IgD-negative memory B cell (primary cell): Measurements from ENCODE around the gene MCRIP2. TPM values are rescaled to one million over a fixed set of nuclear protein-coding genes. Genes with fewer than 3 reads are reported as not detected.
"Not testable (repeated sequence)": the region's sequence is repeated elsewhere in the genome, so short reads cannot be mapped to it uniquely, and the experiment has no call there.

Source experiments
- H3K27ac Mint-ChIP-seq, 3 donors: one replicate each; pipeline ENCODE4 v1.8.0; 2020 to 2022; ENCODE audit warnings: mild to moderate bottlenecking in 3 of 3, mixed read lengths in 3 of 3, moderate library complexity in 1 of 3
- H3K27me3 Mint-ChIP-seq: one replicate; pipeline ENCODE4 v1.8.0; 2021; ENCODE audit warnings: mixed read lengths
- H3K36me3 Mint-ChIP-seq: one replicate; pipeline ENCODE4 v1.8.0; 2020; ENCODE audit warnings: mild to moderate bottlenecking, mixed read lengths
- H3K4me1 Mint-ChIP-seq, 3 donors: one replicate each; pipeline ENCODE4 v1.8.0; 2020 to 2022; ENCODE audit warnings: mixed read lengths in 3 of 3, mild to moderate bottlenecking in 1 of 3
- H3K4me3 Mint-ChIP-seq, 4 donors: one replicate each; pipeline ENCODE4 v1.8.0; 2020 to 2022; ENCODE audit warnings: mild to moderate bottlenecking in 4 of 4, mixed read lengths in 4 of 4, moderate library complexity in 3 of 4
- H3K9me3 Mint-ChIP-seq, 3 donors: one replicate each; pipeline ENCODE4 v1.8.0; 2020 to 2021; ENCODE audit warnings: mixed read lengths in 3 of 3, mild to moderate bottlenecking in 1 of 3
- polyA plus RNA-seq: library from polyadenylated mRNA; unstranded; fragments of 300-500 nt; fragmentation: Illumina TruSeq; gene quantifications from one replicate; pipeline ENCODE4 v1.2.3, GENCODE V29; 2021

The MCRIP2 gene
- 52.8 TPM for polyA plus RNA-seq

DNA sequence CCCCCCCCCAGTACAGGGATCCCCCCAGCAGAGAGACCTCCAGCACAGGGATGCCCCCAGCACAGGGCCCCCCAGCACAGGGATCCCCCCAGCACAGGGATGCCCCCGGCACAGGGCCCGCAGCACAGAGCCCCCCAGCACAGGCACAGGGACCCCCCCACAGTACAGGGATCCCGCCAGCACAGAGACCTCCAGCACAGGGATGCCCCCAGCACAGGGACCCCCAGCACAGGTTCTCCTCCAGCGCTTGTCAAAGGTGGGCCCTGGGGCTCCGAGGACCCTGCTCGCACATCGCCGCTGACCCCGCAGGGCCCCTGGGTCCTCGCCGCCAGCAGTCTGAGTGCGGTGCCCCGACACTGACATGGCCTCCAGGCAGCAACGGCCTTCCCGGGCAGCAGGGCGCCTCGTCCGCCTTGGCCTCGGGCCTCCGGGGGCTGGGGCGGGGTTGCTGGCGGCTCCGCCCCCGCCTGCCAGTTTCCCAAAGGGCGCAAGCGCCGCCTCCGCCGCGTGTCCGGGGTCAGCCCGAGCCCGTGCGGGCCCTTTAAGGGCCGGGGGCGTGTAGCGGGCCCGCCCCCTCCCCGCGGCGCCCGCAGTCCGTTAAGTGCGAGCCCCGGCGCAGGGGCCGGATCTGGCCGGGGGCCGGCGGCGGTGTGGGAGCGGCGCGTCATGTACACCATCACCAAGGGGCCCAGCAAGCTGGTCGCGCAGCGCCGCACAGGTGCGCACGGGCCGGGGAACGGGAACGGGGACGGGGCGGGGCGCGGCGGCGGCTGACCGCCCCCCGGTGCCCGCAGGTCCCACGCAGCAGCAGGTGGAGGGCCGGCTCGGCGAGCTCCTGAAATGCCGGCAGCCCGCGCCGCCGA, at the start of gene MCRIP2:
Gene MCRIP2 (plus strand): TSS at position 503 of the 863 bp plus-strand sequence. CDS start 164 bp downstream, at position 667.
- Mint-ChIP-seq H3K9me3 (peaks cover 0 to 2% (median 0%) of the 10 kb centered on the region in 3 donors), H3K4me1 (peaks cover 10 to 22% (median 19%) of the 10 kb centered on the region in 3 donors), H3K27me3 (peaks cover 3% of the 10 kb centered on the region), H3K36me3 (no peaks in the 10 kb centered on the region), H3K27ac (peak within 1 kb of the TSS; percentile 16 to 80 (median 53)), H3K4me3 (peak within 1 kb of the TSS; percentile 77 to 87 (median 82))

DNA sequence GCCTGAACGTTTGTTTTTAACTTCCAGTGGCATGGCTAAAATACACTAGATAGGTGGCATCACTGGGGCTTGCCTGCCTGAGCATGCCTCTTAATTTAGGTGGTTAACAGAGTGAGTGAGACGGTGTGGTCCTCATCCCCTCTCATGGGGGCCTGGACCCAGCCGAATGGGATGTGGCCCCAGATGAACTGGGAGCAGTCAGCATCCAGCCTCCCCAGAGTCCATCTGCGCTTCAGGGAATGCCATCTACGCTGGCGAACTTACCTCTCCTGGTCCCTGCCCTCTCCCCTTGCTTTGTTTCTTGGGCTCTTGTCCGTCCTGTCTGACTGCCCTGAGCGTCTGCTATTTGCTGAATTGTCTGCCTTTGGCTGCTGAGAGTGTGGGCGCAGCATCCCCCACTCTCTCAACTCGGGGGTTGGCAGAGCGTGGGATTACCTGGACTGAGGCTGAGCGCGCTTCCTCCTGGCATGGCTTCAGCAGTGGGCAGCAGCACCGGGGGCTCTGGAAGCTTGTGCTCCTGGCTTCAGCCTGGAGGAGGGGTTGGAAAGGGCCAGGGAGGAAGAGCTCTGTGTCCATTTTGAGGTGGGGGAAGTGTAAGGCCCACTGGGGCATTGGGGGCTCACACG, 49.6 kb upstream of the MCRIP2 start:
- peak overlapping the region; percentile 38 to 90 (median 75) for H3K4me3 Mint-ChIP-seq
- H3K36me3 Mint-ChIP-seq, result no peaks in the 10 kb centered on the region
- H3K4me1 Mint-ChIP-seq, result peaks cover 5 to 29% (median 23%) of the 10 kb centered on the region in 3 donors
- H3K9me3 Mint-ChIP-seq, result no peaks in the 10 kb centered on the region
- no peaks in the 10 kb centered on the region for H3K27me3 Mint-ChIP-seq
- peak overlapping the region in 1 of 3 donors; percentile 59 for H3K27ac Mint-ChIP-seq

DNA sequence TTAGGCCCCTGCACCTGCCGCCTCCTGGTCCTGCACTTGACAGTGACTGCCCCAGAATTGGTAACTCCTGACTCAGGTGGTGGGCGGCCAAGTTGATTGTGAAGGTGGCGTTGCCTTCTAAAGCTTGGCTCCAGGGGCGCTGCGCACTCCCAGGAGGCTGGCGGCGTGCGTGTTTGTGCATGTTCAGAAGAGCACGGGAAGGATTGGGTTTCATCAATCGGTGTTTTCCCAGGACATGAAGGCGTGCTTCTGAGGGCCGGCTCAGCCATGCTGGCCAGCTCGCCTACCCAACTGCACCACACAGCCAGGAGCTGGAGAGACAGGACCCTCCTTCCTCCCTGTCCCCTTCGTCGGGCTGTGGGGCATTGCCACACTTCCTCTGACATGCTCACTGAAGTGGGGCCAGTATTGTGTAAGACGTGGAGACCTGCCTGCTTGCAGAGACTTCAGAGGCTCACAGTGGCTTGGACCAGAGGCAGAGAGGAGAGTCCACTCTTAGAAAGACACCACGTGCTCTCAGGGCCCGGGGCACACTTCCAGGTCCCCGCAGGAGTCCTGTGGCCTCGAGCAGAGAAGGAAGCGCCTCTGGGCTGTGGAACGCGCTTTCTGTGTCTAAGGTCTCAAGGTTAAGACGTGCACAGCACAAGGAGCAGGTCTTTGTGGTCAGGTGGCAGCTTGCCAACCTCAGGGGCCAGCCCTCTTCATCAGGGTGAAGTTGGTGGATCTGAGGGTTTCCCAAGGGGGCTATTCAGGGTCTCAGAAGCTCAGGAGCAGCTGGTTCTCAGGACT, 48.9 kb upstream of the MCRIP2 start:
- Mint-ChIP-seq H3K4me3 (peak overlapping the region in 1 of 4 donors; percentile 78), H3K4me1 (peaks cover 5 to 27% (median 23%) of the 10 kb centered on the region in 3 donors), H3K27ac (peak overlapping the region; percentile 39 to 75 (median 59)), H3K27me3 (no peaks in the 10 kb centered on the region), H3K9me3 (no peaks in the 10 kb centered on the region), H3K36me3 (no peaks in the 10 kb centered on the region)

DNA sequence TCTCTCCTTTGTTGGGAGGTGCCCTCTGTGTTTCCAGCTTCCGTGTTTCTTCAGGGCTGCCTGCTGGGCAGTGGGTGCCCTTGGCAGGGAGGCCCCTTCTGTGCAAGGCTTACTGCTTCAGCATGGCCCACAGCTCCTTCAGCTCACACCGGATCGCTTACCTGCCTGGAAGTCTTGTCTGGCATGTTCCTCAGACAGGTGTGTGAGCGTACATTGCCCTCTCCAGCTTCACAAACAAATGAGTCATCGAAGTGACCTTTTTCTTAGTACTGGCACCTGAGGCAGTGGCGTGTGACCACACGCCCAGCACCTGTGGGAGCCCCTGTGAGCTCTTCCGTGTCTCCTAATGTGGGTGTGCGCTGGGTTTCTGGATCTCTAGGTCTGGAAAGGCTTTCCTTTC, 48.2 kb upstream of the MCRIP2 start:
- Mint-ChIP-seq H3K4me3 (peak overlapping the region in 2 of 4 donors; percentile 53 to 78), H3K27ac (peak overlapping the region in 2 of 3 donors; percentile 59 to 75)

DNA sequence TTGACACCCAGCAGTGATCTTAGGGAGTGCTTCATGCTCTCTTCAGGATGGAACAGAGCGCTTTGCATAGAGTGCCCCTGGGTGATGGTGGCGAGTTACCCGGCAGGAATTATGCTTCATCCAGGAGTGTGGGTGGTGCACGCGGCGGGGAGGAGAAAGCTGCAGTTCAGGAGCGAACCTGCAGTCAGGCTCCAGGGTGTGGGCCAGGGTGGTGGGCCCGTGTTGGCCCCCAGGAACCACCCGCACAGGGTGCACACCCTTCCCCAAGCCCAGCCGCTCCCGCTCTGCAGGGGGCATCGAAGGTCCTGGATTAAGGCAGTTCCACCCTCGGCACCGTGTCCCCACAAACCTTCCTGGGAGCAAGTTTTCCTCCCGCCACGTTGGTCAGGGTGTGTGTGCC, 47.8 kb upstream of the MCRIP2 start:
- Mint-ChIP-seq H3K4me1 (peaks cover 5 to 27% (median 19%) of the 10 kb centered on the region in 3 donors), H3K36me3 (no peaks in the 10 kb centered on the region), H3K4me3 (peak overlapping the region in 2 of 4 donors; percentile 53 to 78), H3K27ac (peak overlapping the region in 2 of 3 donors; percentile 59 to 75), H3K9me3 (no peaks in the 10 kb centered on the region), H3K27me3 (no peaks in the 10 kb centered on the region)

More for the DNA sequence above, 48.2 kb upstream of the MCRIP2 start:
- Mint-ChIP-seq H3K4me1 (peaks cover 5 to 27% (median 21%) of the 10 kb centered on the region in 3 donors), H3K9me3 (no peaks in the 10 kb centered on the region), H3K27me3 (no peaks in the 10 kb centered on the region), H3K36me3 (no peaks in the 10 kb centered on the region)

DNA sequence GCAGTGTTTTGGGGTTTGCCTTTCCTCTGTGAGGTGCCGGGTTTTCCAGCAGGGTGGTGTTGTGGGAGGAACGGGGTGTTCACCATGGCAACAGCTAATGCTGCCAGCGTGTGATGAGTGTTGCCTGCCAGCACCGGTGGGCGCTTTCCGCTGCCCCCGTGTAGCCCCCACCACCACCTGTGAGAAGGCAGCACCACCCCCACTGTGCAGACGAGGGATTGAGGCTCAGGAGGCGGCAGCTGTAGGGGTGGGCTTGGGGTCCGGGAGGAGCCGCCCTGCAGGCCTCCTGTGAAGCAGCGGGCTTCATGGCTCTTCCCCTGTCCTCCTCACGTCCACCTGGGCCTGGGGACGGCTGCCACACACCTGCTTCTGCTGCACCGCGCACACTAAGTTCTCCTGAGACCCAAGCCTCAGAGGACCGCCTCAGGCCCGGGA, 46.5 kb upstream of the MCRIP2 start:
- no peaks in the 10 kb centered on the region for H3K9me3 Mint-ChIP-seq
- no peaks in the 10 kb centered on the region for H3K27me3 Mint-ChIP-seq
- H3K4me3 Mint-ChIP-seq, result no peak overlapping the region
- H3K36me3 Mint-ChIP-seq, result no peaks in the 10 kb centered on the region
- no peak overlapping the region for H3K27ac Mint-ChIP-seq
- H3K4me1 Mint-ChIP-seq, result peaks cover 5 to 27% (median 19%) of the 10 kb centered on the region in 3 donors

- H3K4me3 Mint-ChIP-seq, result no peak overlapping the region
- no peaks in the 10 kb centered on the region for H3K36me3 Mint-ChIP-seq
- H3K9me3 Mint-ChIP-seq, result no peaks in the 10 kb centered on the region
- peak overlapping the region in 1 of 3 donors; percentile 82 for H3K27ac Mint-ChIP-seq
- peaks cover 5 to 23% (median 14%) of the 10 kb centered on the region in 3 donors for H3K4me1 Mint-ChIP-seq
- H3K27me3 Mint-ChIP-seq, result no peaks in the 10 kb centered on the region
These were observed 45.5 kb upstream of the MCRIP2 start for GRCh38 chr16:595942-596735.

- H3K27ac Mint-ChIP-seq, result peak overlapping the region in 1 of 3 donors; percentile 82
These were observed 44.9 kb upstream of the MCRIP2 start for GRCh38 chr16:596736-597060.

GRCh38 chr16:597655-598054, 44.0 kb upstream of the MCRIP2 start:
- not testable (repeated sequence) for H3K4me3 Mint-ChIP-seq, H3K9me3 Mint-ChIP-seq, H3K36me3 Mint-ChIP-seq, H3K27ac Mint-ChIP-seq, H3K27me3 Mint-ChIP-seq
- H3K4me1 Mint-ChIP-seq, result peaks cover 5 to 16% (median 12%) of the 10 kb centered on the region in 3 donors

More at GRCh38 chr16:596736-597060, 44.9 kb upstream of the MCRIP2 start:
- H3K27me3 Mint-ChIP-seq, result no peaks in the 10 kb centered on the region
- peaks cover 5 to 21% (median 12%) of the 10 kb centered on the region in 3 donors for H3K4me1 Mint-ChIP-seq
- no peaks in the 10 kb centered on the region for H3K36me3 Mint-ChIP-seq
- H3K9me3 Mint-ChIP-seq, result no peaks in the 10 kb centered on the region
- no peak overlapping the region for H3K4me3 Mint-ChIP-seq

- Mint-ChIP-seq H3K27me3 (no peaks in the 10 kb centered on the region), H3K4me3 (no peak overlapping the region), H3K9me3 (no peaks in the 10 kb centered on the region), H3K4me1 (peaks cover 0 to 9% (median 7%) of the 10 kb centered on the region in 3 donors), H3K27ac (peak overlapping the region in 1 of 3 donors; percentile 35), H3K36me3 (peaks cover 3% of the 10 kb centered on the region)
These were observed 42.5 kb upstream of the MCRIP2 start for GRCh38 chr16:598823-599739.

GRCh38 chr16:600781-601180, 40.8 kb upstream of the MCRIP2 start:
- no peaks in the 10 kb centered on the region for H3K9me3 Mint-ChIP-seq
- H3K27ac Mint-ChIP-seq, result no peak overlapping the region
- H3K4me1 Mint-ChIP-seq, result peaks cover 0 to 7% (median 6%) of the 10 kb centered on the region in 3 donors
- no peaks in the 10 kb centered on the region for H3K27me3 Mint-ChIP-seq
- H3K4me3 Mint-ChIP-seq, result no peak overlapping the region
- peaks cover 3% of the 10 kb centered on the region for H3K36me3 Mint-ChIP-seq

DNA sequence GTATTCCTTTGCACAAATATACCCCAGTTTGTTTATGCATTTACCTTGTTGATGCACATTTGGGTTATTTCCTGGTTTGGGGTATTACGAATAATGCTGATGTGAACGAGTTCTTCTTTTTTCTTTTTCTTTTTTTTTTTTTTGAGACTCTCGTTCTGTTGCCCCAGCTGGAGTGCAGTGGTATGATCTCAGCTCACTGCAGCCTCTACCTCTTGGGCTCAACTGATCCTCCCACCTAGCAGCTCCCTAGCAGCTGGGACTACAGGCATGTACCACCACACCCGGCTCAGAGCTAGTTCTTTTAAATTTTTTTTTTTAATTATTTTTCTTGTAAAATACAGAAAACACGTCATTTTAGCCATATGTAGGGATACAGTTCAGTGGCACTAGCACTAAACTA, 37.7 kb upstream of the MCRIP2 start:
- no peak overlapping the region for H3K27ac Mint-ChIP-seq
- no peaks in the 10 kb centered on the region for H3K9me3 Mint-ChIP-seq
- peaks cover 0 to 7% (median 3%) of the 10 kb centered on the region in 3 donors for H3K4me1 Mint-ChIP-seq
- H3K36me3 Mint-ChIP-seq, result peaks cover 3% of the 10 kb centered on the region
- no peaks in the 10 kb centered on the region for H3K27me3 Mint-ChIP-seq
- no peak overlapping the region for H3K4me3 Mint-ChIP-seq

DNA sequence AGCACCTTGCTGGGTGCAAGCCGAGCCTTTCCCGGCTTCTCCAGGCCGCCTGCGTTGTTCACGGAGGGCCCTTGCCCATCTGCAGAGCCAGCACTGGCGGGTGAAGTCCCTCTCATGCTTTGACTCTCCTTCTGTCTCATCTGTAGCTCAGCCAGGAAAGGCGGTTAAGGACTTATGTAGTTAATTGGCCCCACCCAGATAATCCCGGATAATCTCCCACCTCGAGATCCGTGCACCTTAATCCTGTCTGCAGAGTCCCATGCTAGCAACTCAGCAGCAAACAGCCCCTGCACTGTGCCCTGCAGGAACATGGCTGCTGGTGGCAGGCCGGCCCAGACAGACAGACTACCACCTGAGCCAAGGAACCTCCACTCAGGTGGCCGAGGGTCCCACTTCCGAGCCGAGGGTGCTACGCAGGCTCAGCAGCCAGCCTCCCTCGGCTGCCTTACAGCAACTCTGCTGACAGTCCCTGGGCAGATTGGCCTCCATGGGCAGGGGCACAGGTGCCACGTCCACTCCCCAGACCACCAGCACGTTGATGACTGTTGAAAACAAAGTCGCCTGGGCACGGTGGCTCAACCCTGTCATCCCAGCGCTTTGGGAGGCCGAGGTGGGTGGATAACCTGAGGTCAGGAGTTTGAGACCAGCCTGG, 34.8 kb upstream of the MCRIP2 start:
- H3K9me3 Mint-ChIP-seq, result no peaks in the 10 kb centered on the region
- peaks cover 5% of the 10 kb centered on the region for H3K36me3 Mint-ChIP-seq
- H3K27ac Mint-ChIP-seq, result no peak overlapping the region
- peaks cover 4 to 8% (median 8%) of the 10 kb centered on the region in 3 donors for H3K4me1 Mint-ChIP-seq
- H3K4me3 Mint-ChIP-seq, result no peak overlapping the region
- no peaks in the 10 kb centered on the region for H3K27me3 Mint-ChIP-seq
